Stimulated activated CD8-positive, alpha-beta memory T cell treated with anti-CD3 and anti-CD28 coated beads, Interleukin-7, amount 100 ng/mL, for 48 hours (primary cell): Measurements from ENCODE around the gene DNAJC15.

Experiments used
- DNase-seq, 2 donors: peaks; one replicate each; pipeline ENCODE4 v3.0.0-alpha.2; 2020; ENCODE audit warnings: low read depth in 1 of 2; ENCODE audit errors: extremely low read depth in 1 of 2

DNAJC15 gene

DNA sequence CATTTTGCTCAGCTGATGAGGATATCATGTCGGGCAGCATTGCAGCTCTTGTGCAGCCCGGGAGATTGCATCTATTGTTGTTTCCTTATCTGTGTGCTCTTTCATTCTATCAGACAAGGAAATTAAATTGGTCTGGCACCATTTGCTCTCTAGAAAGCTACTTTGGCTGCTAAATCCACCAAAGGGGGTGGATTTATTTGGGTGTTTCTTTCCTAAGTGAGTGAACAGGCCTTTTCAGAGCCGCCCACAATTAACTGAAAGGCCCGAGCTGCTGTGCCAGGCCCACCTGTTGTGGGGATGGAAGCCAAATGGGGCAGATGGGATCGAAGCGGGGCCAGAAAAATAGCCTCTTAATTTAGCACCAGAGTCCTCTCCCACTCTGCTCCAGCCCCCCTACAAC lies 99.4 kb downstream of the DNAJC15 start:
- no peak for DNase-seq

DNA sequence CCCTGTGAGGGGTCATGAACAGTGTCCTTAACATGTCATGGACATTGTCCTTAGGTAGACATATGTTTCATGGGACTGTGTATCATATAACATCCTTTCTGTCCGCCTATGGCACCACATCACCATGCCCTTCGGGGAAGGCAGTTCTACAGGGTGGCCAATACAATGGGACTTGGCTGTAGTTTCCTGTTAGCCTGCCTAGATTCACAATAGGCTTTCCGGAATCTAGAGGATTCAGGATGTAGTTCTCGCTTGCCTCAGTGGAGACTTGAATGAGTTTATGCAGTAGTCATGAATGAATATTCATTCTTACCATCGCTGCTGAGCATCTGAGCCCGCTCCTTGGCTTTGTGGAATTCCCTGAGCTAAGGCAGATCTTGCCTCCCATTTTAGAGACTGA lies 100.5 kb downstream of the DNAJC15 start:
- no peak for DNase-seq

DNA sequence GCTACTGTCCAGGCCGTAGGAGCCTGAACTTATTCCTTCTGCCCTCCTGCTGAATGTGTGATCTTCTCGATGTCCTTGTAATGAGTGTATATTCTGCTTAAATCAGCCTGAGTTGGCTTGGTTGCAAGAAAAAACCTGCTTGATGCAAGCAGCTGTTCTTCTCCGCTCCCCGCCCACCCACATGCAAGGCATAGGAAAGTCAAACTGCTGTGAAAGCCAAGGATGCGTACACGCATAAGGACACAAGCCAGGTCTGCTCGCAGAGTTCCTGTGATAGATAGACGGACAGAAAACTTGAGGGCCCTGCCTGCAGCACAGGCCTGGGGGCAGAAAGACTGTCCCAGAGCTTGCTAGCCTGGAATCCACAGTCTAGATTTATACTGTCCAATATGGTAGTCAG lies 101.1 kb downstream of the DNAJC15 start:
- DNase-seq: no peak

DNA sequence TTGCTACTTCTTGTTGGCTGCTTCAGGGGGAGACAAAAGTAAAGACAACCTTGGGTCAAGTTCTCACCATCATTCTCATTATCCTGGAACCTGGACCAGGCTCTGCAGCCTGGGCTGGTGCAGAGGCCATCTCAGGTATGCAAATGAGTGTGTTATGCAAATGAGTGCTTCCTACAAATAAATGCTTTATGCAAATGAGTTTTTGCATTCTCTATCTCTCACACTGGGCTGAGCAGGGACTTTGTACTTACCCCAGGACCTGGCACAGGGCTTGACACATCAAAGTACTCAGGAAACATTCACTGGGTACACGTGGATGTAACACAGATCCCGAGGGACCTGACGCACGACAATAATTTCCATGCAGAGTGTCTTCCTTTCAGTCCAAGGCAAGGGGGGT lies 103.0 kb downstream of the DNAJC15 start:
- DNase-seq: no peak

DNA sequence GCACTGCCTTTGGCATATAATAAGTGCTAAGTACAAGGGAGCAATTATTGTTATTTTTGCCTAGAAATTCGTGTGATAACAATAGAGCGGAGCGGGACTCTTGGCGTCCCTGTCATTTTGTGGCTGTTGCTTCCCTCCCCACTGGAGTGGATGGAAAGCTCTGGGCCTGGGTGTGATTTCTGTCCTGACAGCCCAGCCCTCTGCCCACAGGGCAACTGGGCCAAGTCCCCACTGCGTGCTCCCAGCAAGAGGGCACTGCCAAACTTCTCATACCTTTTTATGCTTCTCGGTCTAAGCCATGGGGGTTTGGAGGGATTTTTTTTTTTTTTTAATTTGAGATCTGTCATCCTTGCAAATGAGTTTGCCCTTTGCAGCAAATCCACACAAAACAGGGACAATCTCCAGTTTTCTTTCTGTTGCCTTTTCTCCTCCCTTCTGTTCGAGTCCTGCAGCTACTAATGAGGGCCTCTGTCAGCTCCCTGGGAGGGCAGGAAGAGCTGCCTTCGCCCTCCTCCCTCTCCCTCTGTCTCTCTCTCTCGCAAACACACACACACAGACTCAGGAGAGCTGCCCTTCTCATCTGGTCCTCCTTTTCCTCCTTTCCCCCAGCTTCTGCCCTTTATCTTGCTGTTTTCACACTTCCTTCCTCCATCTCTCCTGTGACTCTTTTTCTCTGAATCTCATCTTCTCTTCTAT lies 103.9 kb downstream of the DNAJC15 start:
- no peak for DNase-seq

DNA sequence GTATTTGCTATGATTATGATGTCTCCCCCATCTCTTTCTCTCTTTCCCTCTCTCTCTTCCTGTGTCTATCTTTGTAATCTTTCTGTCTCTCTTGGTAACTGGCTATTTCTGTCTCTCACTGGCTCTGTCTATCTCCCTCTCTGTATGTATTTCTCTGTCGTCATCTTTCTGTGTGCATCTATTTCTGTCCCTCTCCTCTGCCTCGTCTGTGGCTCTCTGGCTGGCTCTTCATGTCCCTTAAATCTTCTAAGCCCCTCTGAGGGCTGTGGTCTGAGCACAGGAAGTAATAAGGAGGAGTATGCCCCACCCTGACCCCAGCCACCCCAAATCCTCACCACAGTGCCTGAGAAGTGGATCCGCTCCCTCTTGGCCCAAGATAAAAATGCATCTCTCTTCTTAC lies 104.4 kb downstream of the DNAJC15 start:
- DNase-seq: no peak

DNA sequence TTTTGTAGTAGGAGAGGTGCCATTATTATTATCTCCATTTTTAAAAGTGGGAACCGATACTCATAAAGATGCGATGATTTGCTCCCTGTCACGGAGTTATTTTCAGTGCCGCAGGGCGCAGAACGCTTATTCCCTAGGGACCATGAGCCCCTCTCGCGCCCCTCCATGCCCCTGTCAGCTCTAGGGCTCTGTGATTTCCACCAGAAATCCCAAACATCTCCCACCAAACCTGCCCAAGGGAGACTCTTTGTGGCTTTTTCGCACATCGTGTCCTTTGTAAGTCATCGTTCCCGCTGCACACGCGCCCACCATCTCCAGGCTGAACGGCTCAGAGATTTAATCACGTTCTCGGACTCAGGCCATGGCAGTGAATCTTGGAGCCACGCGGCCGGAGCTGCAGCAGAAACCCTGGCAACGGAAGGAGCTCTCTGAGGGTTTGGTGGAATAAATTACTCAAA lies 105.1 kb downstream of the DNAJC15 start:
- no peak for DNase-seq

DNA sequence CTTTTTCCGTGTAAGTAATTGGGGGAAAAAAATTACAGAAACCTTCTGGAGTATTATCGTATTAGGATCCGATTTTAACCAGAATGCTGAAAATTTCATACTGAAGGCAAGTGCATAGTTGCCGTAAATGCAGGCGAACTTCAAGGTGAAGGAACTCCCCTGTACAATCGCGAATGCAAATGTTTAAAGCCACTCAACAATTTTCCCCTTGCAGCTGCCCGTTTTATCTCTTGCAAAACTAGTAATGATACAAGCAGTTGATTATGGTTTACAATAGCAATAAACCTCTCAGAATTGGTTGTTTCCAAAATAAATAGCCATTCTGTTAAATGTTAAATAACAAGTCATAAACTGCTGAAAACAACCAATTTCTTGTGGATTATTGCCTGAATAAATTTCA lies 105.7 kb downstream of the DNAJC15 start:
- no peak for DNase-seq

DNA sequence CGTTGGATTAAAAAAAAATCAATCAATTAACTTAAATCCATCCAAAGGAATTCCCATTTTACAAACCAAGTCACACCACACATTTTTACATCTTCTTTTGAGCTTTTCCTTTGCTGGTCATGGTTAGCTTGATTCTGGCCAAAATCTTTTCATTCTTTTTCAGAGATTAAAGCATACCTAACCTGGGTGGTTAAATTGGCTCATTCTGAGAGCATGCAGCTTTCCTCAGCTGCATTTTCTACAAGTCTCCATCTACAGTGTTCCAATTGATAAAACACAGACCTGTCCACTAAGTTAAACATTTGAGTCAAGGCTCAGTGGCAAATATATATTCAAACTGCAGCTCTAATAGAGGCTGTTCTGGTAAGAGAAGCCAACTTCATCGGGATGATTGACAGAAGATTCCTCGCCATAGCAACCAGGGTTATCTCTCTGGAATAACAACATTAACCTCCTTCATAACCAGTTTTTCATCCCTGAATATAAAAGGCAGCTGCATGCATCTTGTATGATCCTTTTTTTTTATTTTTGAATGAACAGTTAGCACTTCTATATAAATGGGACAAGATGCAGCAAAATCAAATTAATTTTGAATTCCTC lies 106.2 kb downstream of the DNAJC15 start:
- DNase-seq: no peak

DNA sequence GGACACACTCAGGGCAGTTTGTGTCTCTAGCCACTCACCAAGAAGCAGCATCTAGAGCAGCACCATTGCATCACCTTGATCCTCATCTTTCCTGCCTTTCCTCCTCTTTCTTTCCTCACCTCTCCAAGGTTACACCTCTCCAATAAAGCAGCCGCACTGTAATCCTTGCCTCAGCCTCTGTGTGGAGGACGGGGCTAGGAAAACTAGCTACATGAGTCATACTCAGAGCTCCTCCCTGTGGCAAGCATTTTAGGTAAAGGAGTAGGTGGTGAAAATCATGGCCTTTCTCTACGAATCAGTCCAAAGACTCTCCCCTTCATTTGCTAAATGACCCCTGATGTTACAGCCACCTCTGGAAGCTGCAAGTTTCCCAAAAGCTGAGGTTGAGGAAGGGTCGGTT lies 108.9 kb downstream of the DNAJC15 start:
- no peak for DNase-seq

DNA sequence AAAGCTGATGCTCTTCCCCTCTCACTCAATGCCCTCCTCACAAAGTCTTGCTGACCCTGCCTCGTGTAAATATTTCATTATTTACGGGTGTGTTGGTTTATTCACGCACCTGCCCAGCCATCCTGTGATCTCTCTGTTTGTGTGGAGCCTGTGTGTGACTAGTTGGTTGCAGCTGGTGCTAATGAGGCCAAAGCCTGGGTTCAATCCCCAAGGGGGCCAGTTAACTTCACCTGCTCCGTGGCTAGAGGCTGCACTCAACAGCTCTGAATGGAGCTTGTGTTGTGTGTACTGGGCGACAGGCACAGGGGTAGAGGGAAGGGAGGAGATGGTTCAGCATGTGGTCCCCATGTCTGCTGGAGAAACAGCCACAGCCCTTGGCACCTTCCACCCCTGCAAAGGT lies 109.5 kb downstream of the DNAJC15 start:
- DNase-seq: no peak

DNA sequence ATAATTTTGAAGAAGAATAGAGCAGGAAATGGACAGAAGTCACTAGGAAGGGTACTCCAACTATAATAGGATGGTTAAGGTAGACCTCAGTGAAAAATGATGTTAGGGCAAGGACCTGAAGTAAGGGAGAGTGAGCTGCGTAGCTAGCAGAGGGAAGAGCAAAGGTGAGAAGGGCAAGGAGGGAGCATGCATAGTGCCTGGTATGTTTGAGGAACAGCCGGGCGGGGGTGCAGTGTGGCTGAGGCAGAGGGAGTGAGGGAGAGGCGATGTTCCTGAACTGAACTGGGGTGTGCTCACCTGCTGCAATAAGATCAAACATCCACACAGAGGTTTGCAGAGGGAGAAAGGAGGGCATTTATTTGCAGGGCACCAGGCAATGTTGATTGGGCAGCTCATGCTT lies 110.4 kb downstream of the DNAJC15 start:
- no peak for DNase-seq

DNA sequence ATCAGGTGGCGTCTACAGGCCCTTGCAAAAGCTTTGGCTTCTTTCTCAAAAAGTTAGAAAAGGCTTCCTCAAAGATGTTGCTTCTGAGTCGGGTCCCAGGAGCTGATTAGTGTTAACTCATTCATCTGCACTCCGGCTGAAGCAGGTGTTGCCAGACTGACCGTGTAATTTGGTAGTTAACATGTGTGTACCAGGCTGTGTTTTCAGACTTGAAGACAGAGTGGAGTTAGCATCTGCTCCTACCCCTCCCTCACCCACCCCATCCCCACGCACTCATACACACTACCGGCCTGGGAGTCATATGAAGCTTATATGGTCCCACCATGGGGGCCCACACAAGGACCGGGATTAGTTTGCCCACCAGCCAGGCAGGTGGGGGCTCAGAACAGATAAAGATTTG lies 111.5 kb downstream of the DNAJC15 start:
- DNase-seq: no peak

DNA sequence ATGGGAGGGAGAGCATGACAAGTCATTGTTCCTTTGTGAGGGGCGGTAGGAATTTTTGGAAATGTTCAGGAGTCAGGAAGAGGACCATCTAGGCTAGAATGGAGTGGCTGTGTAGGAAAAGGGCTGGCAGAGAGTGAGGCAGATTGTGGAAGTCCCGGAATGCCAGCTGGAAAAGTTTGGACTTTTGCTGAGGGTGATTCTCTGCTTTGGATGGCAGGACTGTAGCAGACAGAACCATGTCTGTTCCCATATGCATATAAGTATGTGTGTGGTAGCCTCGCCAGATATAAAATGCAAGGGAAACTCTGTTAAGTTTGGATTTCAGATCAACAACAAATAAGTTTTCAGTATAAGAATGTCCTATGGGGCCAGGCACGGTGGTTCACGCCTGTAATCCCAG lies 112.1 kb downstream of the DNAJC15 start:
- DNase-seq: no peak

DNA sequence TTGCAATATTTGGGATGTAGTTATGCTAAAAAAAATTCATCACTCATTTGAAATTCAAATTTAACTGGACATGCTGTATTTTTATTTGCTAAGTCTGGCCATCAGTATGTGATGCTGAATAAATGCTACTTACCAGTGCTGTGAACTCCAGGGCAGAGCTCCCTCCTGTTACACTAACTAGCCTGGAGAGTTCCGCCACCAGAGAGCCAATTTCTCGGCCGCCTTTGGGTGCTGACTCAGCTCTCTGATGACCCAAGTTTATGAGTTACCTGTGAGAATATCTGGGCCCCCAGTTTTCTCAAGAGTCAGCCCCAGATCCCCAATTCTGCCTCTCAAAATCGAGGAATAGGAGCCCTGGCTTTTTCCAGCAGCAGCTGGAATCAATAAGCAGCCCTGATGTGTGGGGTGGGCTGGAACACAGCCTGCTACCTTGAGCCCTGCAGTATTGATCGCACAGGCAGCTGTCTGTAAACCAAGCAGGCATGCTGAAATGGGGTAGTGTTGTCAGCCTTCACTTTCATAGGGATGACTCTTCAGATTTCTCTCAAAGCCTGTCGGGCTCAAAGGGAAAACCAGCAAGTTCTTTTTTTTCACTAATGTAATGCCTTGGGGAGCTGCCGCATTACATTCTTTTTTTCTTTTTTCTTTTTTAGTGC lies 113.7 kb downstream of the DNAJC15 start:
- DNase-seq: no peak

DNA sequence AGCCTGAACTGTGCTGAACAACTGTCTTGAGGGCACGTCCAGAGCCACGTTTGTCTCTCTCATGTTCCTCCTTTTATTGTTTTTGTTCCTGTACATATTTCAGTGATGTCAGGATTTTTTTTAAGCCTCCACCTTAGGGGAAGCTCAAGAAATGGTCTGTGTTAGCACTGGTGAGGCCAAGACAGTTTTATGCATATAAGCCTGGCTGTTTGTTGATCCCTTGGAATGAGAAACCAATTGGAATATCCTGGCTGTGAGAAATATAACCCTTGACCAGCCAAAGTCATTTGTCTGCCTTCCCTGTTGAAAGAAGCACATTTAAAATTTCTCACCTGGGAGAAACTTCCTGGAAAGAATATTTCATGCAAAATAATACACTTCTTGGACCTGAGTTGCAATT lies 115.8 kb downstream of the DNAJC15 start:
- no peak for DNase-seq

DNA sequence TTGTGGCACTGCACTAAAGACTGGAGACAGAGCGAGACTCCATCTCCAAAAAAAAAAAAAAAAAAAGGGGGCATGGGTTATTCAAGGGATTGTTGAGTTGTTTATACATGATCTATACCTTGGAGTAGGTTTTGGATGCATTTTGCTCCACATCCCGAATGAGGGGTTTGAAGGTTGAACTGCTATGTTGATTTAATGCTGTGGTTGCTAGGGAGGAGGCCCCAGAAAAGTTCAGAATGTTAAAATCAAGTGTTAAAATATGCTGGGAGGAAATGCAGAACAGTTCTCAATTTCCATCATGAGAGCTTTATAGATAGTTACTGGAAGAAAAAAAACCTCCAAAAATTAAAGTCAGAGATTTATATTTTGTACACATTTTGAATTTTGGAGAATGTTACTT lies 116.5 kb downstream of the DNAJC15 start:
- DNase-seq: no peak

DNA sequence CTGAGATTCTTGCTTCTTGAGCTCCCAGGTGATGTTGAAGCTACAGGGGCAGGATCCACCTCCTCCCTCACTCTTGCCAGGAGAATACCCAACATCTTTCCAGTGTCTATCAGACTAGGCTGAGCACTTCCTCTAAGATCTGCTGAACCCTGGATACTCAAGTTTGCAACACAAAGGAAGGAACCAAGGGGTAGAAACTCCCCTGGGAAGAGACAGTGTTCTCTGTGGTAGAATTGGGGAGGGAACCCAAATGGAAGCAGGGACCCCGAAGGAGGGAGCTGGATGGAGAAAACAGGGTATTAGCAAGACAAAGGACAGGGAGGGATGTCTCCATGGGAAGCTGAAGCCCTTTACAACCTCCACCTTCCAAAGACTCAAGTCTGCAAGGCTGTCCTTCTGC lies 117.6 kb downstream of the DNAJC15 start:
- no peak for DNase-seq

DNA sequence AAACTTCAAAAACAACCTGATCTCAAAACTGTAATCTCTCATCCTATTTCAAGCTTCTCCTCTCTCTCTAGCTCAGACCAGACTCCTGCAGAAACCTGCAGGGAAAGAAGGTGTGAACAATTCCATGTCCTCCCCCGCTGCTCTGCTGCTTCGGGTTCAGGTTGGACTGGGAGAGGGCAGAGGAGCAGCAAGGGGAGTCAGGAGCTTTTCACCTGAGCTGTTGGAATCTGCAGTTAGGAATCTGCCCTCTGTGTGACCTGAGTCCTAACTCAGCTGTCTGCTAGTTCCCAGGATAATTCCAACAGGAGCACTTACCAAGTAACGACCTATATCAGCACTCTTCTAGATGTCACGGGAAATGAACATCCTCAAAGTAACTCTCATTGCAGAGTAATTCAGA lies 118.3 kb downstream of the DNAJC15 start:
- no peak for DNase-seq

DNA sequence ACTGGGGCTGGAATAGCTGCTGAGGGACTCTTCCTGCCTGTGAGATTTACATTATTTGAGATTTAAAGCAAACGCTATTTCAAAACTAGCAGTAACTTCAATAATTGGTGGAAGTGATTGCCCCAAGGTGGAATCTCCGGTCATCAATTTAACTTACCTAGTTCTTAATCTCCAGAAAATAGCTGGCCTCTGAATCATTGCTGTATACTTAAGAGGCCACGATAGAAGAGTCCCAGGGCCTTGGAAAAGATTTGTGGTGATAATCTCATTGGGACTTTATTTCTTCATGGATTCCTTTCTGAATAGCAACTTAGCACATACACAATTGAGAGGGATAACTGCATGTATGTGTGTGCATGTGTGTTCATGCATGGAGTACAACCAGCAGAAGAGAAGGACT lies 120.2 kb downstream of the DNAJC15 start:
- DNase-seq: no peak

DNA sequence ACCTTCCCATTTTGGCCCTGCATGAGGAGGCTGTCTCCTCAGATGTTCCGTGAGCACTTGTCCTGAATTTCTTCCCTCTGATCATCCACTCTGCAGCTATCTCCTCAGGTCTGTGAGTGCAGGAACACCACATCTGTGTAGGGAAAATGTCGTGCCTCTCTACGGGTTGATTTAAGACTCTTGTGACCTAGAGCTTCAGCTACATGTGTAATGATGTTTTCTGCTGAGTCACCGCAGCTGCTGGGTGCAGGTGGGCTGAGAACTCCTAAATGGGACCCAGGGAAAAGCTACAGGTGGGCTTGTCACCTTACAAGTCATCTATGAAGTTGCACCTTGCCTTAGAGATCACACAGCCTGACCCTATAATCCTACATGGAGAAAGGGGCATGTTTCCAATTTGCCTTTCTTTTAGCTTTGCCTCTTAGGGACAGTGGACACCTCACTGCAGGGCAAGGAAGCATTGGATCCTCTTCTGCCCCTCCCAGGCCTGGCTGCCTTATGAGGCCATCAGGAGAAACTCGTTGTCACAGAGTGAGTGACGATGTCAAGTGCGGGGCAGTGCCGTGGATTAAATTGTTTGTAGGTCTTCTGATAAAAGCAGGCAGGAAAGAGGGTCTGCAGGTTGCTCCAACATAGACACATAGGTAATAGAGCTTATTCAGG lies 122.3 kb downstream of the DNAJC15 start:
- no peak for DNase-seq

DNA sequence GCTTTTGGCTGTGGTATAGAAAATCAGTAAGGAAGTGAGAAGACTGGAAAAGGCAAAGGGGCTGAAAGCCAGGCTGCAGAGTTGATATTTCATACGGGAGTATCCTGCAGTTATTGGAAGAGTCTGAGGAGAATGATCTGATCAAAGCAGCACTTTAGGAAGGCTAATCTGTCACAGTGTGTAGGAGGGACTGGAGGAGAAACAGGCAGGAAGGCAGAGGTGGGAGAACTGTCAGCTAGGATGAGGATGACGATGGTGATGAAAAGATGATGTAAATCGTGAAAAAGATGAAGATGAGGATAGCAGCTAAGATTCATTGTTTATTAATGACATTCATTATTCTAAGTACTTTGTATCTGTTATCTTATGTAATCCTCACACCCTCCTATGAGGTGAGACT lies 123.0 kb downstream of the DNAJC15 start:
- no peak for DNase-seq
